CD4-positive, alpha-beta memory T cell (primary cell): Measurements from ENCODE around the gene MMP11. TPM values are rescaled to one million over a fixed set of nuclear protein-coding genes. Genes with fewer than 3 reads are reported as not detected.

Source experiments
- CTCF ChIA-PET: fragments of 350-600 bp; sonication (Branson Sonifier 250); formaldehyde crosslinking; loops from one replicate; lab custom pipeline; 2021; ENCODE audit warnings: inconsistent platforms; ENCODE audit not compliant: partially characterized antibody; lab: Charles Lee
- POLR2A ChIA-PET: fragments of 350-600 bp; sonication (Branson Sonifier 250); formaldehyde crosslinking; loops from one replicate; lab custom pipeline; 2021; ENCODE audit not compliant: partially characterized antibody; lab: Charles Lee
- DNase-seq, 5 donors: peaks; one replicate each; pipeline versions ENCODE4 v3.0.0 to v3.0.0-alpha.2; 2020 to 2022; ENCODE audit warnings: mixed read lengths in 1 of 5
- H3K27ac ChIP-seq: one replicate; pipeline ENCODE4 v1.7.0; 2013; ENCODE audit warnings: low read depth, low read length
- H3K27me3 ChIP-seq: 2 replicates; pipeline ENCODE4 v1.7.0; 2013; ENCODE audit warnings: mild to moderate bottlenecking, low read length, moderate library complexity; ENCODE audit not compliant: insufficient read depth
- H3K36me3 ChIP-seq: 2 replicates; pipeline ENCODE4 v1.7.0; 2013; ENCODE audit warnings: mild to moderate bottlenecking, low read length, moderate library complexity; ENCODE audit not compliant: insufficient read depth
- H3K4me1 ChIP-seq: 2 replicates; pipeline ENCODE4 v1.7.0; 2013; ENCODE audit warnings: mild to moderate bottlenecking, low read length, moderate library complexity; ENCODE audit not compliant: insufficient read depth
- H3K4me3 ChIP-seq, 2 donors: one replicate each; pipeline ENCODE4 v1.7.0; 2013; ENCODE audit warnings: low read length in 2 of 2, mild to moderate bottlenecking in 1 of 2
- H3K9me3 ChIP-seq, 2 donors: one replicate each; pipeline ENCODE4 v1.7.0; 2013; ENCODE audit warnings: low read length in 2 of 2, control low read depth in 1 of 2; ENCODE audit not compliant: control insufficient read depth in 1 of 2
- H3K27ac Mint-ChIP-seq, 7 donors: one replicate each; pipeline ENCODE4 v1.8.0; 2020 to 2021; ENCODE audit warnings: mixed read lengths in 7 of 7, mild to moderate bottlenecking in 6 of 7, inconsistent platforms in 3 of 7, moderate library complexity in 3 of 7
- H3K27me3 Mint-ChIP-seq, 2 donors: one replicate each; pipeline ENCODE4 v1.8.0; 2020 to 2021; ENCODE audit warnings: mixed read lengths in 2 of 2
- H3K36me3 Mint-ChIP-seq, 2 donors: one replicate each; pipeline ENCODE4 v1.8.0; 2020 to 2021; ENCODE audit warnings: mixed read lengths in 2 of 2, inconsistent platforms in 1 of 2, mild to moderate bottlenecking in 1 of 2
- H3K4me1 Mint-ChIP-seq, 4 donors: one replicate each; pipeline ENCODE4 v1.8.0; 2020 to 2021; ENCODE audit warnings: mixed read lengths in 4 of 4, mild to moderate bottlenecking in 1 of 4
- H3K4me3 Mint-ChIP-seq, 8 donors: one replicate each; pipeline ENCODE4 v1.8.0; 2020 to 2021; ENCODE audit warnings: mixed read lengths in 8 of 8, mild to moderate bottlenecking in 7 of 8, moderate library complexity in 6 of 8, inconsistent platforms in 3 of 8
- H3K9me3 Mint-ChIP-seq, 8 donors: one replicate each; pipeline ENCODE4 v1.8.0; 2020 to 2021; ENCODE audit warnings: mixed read lengths in 8 of 8, mild to moderate bottlenecking in 5 of 8, inconsistent platforms in 3 of 8, moderate library complexity in 1 of 8
- intact Hi-C: fragments of 100-400 bp; cut with micrococcal nuclease; formaldehyde crosslinking; loops from one replicate; pipeline ENCODE4 v1.15.1; 2023
- polyA plus RNA-seq, 2 donors: library from polyadenylated mRNA; unstranded; fragments of 300-500 nt; fragmentation: Illumina TruSeq; gene quantifications; one replicate each; pipeline ENCODE4 v1.2.3, GENCODE V29; 2021
- total RNA-seq, 2 experiments: library from RNA; stranded (reverse); gene quantifications; one replicate each; pipeline ENCODE4 v1.2.3, GENCODE V29; 2021

Gene MMP11
- total and polyA plus RNA-seq, 4 experiments from 2014 or later, result 0.79 to 1.6 (median 1.1) TPM

GRCh38 chr22:23759566-23759965 lies 13.1 kb upstream of the MMP11 start:
- H3K9me3 ChIP-seq, result no peaks in the 10 kb centered on the region
- Mint-ChIP-seq H3K9me3 (no peaks in the 10 kb centered on the region), H3K4me3 (no peak overlapping the region), H3K27me3 (no peaks in the 10 kb centered on the region), H3K27ac (no peak overlapping the region), H3K4me1 (peaks cover 8 to 16% (median 12%) of the 10 kb centered on the region in 4 donors), H3K36me3 (no peaks in the 10 kb centered on the region)
- ChIA-PET POLR2A (no interaction called here), CTCF (interaction anchor here (0.6 kb wide), 1 partner anchor 107 kb away, joined by 3 read pairs; no protein-coding TSS in a partner anchor)
- H3K27me3 ChIP-seq, result no peaks in the 10 kb centered on the region
- no peak overlapping the region for H3K27ac ChIP-seq
- no peak for DNase-seq
- intact Hi-C loops, result no loop called here
- H3K36me3 ChIP-seq, result no peaks in the 10 kb centered on the region
- H3K4me1 ChIP-seq, result peaks cover 22% of the 10 kb centered on the region
- H3K4me3 ChIP-seq, result no peak overlapping the region

DNA sequence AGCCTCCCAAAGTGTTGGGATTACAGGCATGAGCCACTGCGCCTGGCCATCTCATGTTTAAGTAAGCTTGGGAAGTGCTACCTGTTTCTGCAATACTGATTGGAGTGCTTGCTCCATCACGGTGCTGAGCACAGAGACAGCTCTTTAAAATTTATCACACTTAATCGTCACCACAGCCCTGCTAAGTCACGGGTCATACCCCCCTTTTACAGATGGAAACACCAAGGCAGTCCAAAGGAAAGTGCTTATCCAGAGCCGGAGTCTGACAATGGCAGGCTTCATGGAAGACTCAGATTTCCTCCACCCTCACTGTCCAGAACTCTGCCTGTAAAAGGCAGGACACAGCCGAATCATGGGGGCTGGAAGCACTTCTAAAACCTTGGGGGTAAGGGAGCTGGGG lies 12.6 kb upstream of the MMP11 start:
- Mint-ChIP-seq H3K4me1 (peaks cover 9 to 21% (median 14%) of the 10 kb centered on the region in 4 donors), H3K9me3 (no peaks in the 10 kb centered on the region), H3K36me3 (no peaks in the 10 kb centered on the region), H3K27me3 (no peaks in the 10 kb centered on the region), H3K27ac (peak overlapping the region in 1 of 7 donors; percentile 11), H3K4me3 (no peak overlapping the region)
- DNase-seq, result no peak
- peaks cover 3% of the 10 kb centered on the region for H3K36me3 ChIP-seq
- H3K27me3 ChIP-seq, result no peaks in the 10 kb centered on the region
- H3K4me3 ChIP-seq, result no peak overlapping the region
- intact Hi-C loops, result no loop called here
- peaks cover 22% of the 10 kb centered on the region for H3K4me1 ChIP-seq
- no peaks in the 10 kb centered on the region for H3K9me3 ChIP-seq
- ChIA-PET CTCF (interaction anchor here (0.6 kb wide), 1 partner anchor 107 kb away, joined by 3 read pairs; no protein-coding TSS in a partner anchor), POLR2A (no interaction called here)
- H3K27ac ChIP-seq, result no peak overlapping the region

DNA sequence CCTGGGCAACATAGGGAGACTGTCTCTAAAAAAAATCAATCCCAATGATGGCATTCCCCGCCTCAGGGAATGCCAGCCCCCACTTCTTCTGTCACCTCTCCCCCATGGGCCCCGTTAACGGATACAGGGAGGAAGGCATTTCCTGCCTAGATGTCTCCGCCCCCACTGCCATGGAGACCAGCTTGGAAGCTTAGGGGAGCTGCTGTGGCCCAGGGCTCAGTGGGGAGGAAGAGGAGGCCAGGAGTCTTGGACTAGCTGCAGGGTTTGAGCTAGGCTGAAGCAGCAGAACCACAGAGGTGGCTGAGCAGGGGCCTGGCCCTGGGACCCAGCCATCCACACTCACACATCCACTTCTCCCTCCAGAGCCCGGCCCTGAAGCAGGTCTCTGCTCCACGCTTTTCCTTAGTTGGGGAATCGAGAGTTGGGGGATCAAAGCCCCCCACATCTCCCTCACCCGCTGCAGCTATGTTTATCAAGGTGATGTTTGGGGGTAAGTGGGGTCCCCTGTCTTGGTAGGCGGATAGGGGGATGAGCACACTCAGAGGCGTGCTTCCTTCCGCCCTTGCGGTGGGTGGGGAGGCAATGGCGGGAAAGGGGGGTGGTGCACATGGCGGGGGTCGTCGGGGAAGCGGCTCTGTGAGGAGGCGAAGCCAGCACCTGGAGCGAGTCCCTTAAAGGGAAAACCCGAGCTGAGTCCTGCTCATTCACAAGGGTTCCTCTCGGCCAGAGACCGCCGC lies 9.6 kb upstream of the MMP11 start, which contains the start of gene C22orf15:
TSS of gene C22orf15 (plus strand) at position 149 of the 737 bp plus-strand sequence. CDS start at position 466, 317 bp downstream.
- H3K27ac ChIP-seq, result no peak within 1 kb of the TSS
- ChIA-PET POLR2A (interaction anchor here (1.4 to 2.4 kb wide), 2 partner anchors 9 to 11 kb away, joined by 4 to 8 read pairs; partner anchors contain the start of genes MMP11 and ZNF70), CTCF (interaction anchor here (0.7 kb wide), 1 partner anchor 18 kb away, joined by 3 read pairs; no protein-coding TSS in a partner anchor)
- Mint-ChIP-seq H3K27ac (peak within 1 kb of the TSS; percentile 2 to 82 (median 57)), H3K9me3 (no peaks in the 10 kb centered on the region), H3K4me1 (peaks cover 9 to 38% (median 22%) of the 10 kb centered on the region in 4 donors), H3K36me3 (no peaks in the 10 kb centered on the region), H3K4me3 (peak within 1 kb of the TSS; percentile 61 to 82 (median 69)), H3K27me3 (no peaks in the 10 kb centered on the region)
- H3K9me3 ChIP-seq, result no peaks in the 10 kb centered on the region
- peak in 1 of 5 donors; percentile 31 for DNase-seq
- H3K4me3 ChIP-seq, result peak within 1 kb of the TSS in 1 of 2 donors; percentile 37
- H3K27me3 ChIP-seq, result no peaks in the 10 kb centered on the region
- H3K36me3 ChIP-seq, result peaks cover 7% of the 10 kb centered on the region
- intact Hi-C loops, result no loop called here
- peaks cover 32% of the 10 kb centered on the region for H3K4me1 ChIP-seq

- ChIA-PET CTCF (no interaction called here), POLR2A (interaction anchor here (1.4 to 2.4 kb wide), 2 partner anchors 9 to 12 kb away, joined by 4 to 8 read pairs; partner anchors contain the start of genes MMP11 and ZNF70)
- H3K27ac Mint-ChIP-seq, result peak overlapping the region in 6 of 7 donors; percentile 17 to 82 (median 34)
- intact Hi-C loops, result no loop called here
- no peaks in the 10 kb centered on the region for H3K9me3 ChIP-seq
- H3K4me3 ChIP-seq, result peak overlapping the region in 1 of 2 donors; percentile 37
- no peaks in the 10 kb centered on the region for H3K9me3 Mint-ChIP-seq
- H3K4me1 Mint-ChIP-seq, result peaks cover 9 to 38% (median 22%) of the 10 kb centered on the region in 4 donors
- H3K4me3 Mint-ChIP-seq, result peak overlapping the region; percentile 61 to 82 (median 69)
- H3K27me3 Mint-ChIP-seq, result no peaks in the 10 kb centered on the region
- no peaks in the 10 kb centered on the region for H3K36me3 Mint-ChIP-seq
- H3K27me3 ChIP-seq, result no peaks in the 10 kb centered on the region
- peaks cover 38% of the 10 kb centered on the region for H3K4me1 ChIP-seq
- DNase-seq, result peak in 4 of 5 donors; percentile 14 to 52 (median 29)
- H3K27ac ChIP-seq, result no peak overlapping the region
- H3K36me3 ChIP-seq, result peaks cover 7% of the 10 kb centered on the region
Observed at GRCh38 chr22:23763579-23763945, 9.1 kb upstream of the MMP11 start.

GRCh38 chr22:23763954-23764353 lies 8.7 kb upstream of the MMP11 start:
- peaks cover 9 to 38% (median 22%) of the 10 kb centered on the region in 4 donors for H3K4me1 Mint-ChIP-seq
- H3K9me3 Mint-ChIP-seq, result no peaks in the 10 kb centered on the region
- no peak overlapping the region for H3K27ac ChIP-seq
- peaks cover 7% of the 10 kb centered on the region for H3K36me3 ChIP-seq
- ChIA-PET CTCF (no interaction called here), POLR2A (interaction anchor here (1.4 to 2.4 kb wide), 2 partner anchors 8 to 12 kb away, joined by 4 to 8 read pairs; partner anchors contain the start of genes MMP11 and ZNF70)
- no peaks in the 10 kb centered on the region for H3K36me3 Mint-ChIP-seq
- peak overlapping the region in 3 of 7 donors; percentile 38 to 75 (median 75) for H3K27ac Mint-ChIP-seq
- no peaks in the 10 kb centered on the region for H3K9me3 ChIP-seq
- H3K27me3 ChIP-seq, result no peaks in the 10 kb centered on the region
- H3K4me1 ChIP-seq, result peaks cover 38% of the 10 kb centered on the region
- no peaks in the 10 kb centered on the region for H3K27me3 Mint-ChIP-seq
- H3K4me3 ChIP-seq, result peak overlapping the region in 1 of 2 donors; percentile 37
- no peak for DNase-seq
- intact Hi-C loops, result no loop called here
- H3K4me3 Mint-ChIP-seq, result peak overlapping the region in 7 of 8 donors; percentile 61 to 82 (median 71)

DNA sequence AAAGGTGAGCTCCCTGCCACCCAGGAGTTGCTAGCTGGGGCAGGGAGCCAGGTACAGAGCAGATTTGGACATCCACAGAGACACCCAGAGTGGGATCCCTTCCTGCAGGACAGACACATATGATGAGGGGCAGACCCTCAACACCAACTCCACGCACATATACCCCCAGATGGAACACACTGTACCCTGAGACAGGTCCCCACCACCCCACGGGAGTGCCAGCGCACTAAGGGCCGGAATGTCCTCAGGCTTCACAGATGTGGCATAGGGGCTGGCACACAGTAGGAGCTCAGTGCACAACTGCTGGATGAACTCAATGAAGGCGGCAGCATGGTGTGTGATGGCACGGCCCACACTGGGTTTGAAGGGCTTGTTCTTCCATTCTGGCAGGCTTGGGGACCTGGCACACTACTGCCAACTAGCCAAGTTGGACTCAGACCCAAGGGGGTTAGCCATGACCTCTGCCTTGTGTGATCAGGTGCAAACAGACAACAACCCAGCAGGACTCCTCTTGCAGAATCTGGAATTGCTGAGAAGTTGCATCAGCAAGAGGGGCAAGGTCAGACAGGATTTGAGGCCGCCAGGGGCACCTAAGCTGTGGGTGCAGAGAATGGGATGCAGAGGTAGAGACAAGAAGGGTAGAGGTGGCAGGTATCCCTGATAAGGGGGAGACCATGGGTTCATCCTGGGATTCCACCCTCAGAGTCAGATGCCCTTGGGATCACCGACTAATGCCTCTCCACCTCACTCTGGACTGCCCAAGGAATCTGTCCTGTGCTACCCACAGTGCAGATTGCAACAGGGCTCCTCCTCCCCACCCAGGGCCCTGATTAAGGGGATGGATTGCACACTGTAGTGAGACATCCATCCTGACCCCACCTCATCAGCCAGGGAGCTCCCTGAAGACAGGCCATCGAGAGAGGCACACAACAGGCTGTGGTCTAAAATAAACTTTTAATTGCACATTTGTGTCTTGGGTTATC lies 7.5 kb upstream of the MMP11 start:
- intact Hi-C loops, result loop anchor here (5.0 kb wide), 1 partner anchor 68 kb away; no protein-coding TSS in a partner anchor
- DNase-seq, result no peak
- peaks cover 38% of the 10 kb centered on the region for H3K4me1 ChIP-seq
- H3K9me3 Mint-ChIP-seq, result no peaks in the 10 kb centered on the region
- ChIA-PET CTCF (no interaction called here), POLR2A (interaction anchor here (0.6 to 2.4 kb wide), 2 partner anchors 14 to 78 kb away, joined by 3 to 8 read pairs; partner anchors contain the start of gene ZNF70)
- no peak overlapping the region for H3K4me3 ChIP-seq
- H3K4me3 Mint-ChIP-seq, result peak overlapping the region in 6 of 8 donors; percentile 7 to 73 (median 44)
- no peak overlapping the region for H3K27ac ChIP-seq
- peak overlapping the region in 4 of 7 donors; percentile 43 to 72 (median 58) for H3K27ac Mint-ChIP-seq
- H3K27me3 ChIP-seq, result no peaks in the 10 kb centered on the region
- no peaks in the 10 kb centered on the region for H3K27me3 Mint-ChIP-seq
- no peaks in the 10 kb centered on the region for H3K36me3 Mint-ChIP-seq
- peaks cover 7% of the 10 kb centered on the region for H3K36me3 ChIP-seq
- H3K4me1 Mint-ChIP-seq, result peaks cover 9 to 38% (median 23%) of the 10 kb centered on the region in 4 donors
- H3K9me3 ChIP-seq, result no peaks in the 10 kb centered on the region
